CD4-positive, alpha-beta T cell (primary cell): ENCODE results near the gene GORASP1. TPM values are rescaled to one million over a fixed set of nuclear protein-coding genes. Genes with fewer than 3 reads are reported as not detected.

Source experiments
- ATAC-seq: fragments of 200-7000 bp; cut with Tn5 transposase; one replicate; pipeline ENCODE4 v1.10.0; 2022; ENCODE audit warnings: mild to moderate bottlenecking; ENCODE audit not compliant: poor library complexity
- CTCF ChIA-PET: fragments of 350-600 bp; sonication (Branson Sonifier 250); formaldehyde crosslinking; loops from one replicate; lab custom pipeline; 2021; ENCODE audit warnings: antibody characterized with exemption, inconsistent platforms; lab: Charles Lee
- POLR2A ChIA-PET: fragments of 350-600 bp; sonication (Branson Sonifier 250); formaldehyde crosslinking; loops from one replicate; lab custom pipeline; 2021; ENCODE audit warnings: antibody characterized with exemption, inconsistent platforms; lab: Charles Lee
- DNase-seq, 14 experiments: peaks; one replicate each; pipeline ENCODE4 v3.0.0-alpha.2; 2013 to 2020; ENCODE audit warnings: mixed read lengths in 2 of 14
- H3K27ac ChIP-seq, 2 donors: one replicate each; pipeline versions ENCODE4 v1.5.1 to v1.7.0; 2013; ENCODE audit warnings: low read length in 2 of 2, low read depth in 1 of 2, mild to moderate bottlenecking in 1 of 2
- H3K27me3 ChIP-seq, 2 experiments: 1 replicate in 1 of 2; 2 replicates in 1 of 2; pipeline versions ENCODE4 v1.6.1 to v1.7.0; 2013; ENCODE audit warnings: low read length in 2 of 2, control low read depth in 1 of 2, mild to moderate bottlenecking in 1 of 2, moderate library complexity in 1 of 2; ENCODE audit not compliant: insufficient read depth in 2 of 2, control insufficient read depth in 1 of 2
- H3K36me3 ChIP-seq: one replicate; pipeline ENCODE4 v1.6.1; 2013; ENCODE audit warnings: low read length, control low read depth; ENCODE audit not compliant: insufficient read depth
- H3K4me1 ChIP-seq: one replicate; pipeline ENCODE4 v1.6.1; 2013; ENCODE audit warnings: low read length, control low read depth; ENCODE audit not compliant: insufficient read depth
- H3K4me3 ChIP-seq: one replicate; pipeline ENCODE4 v1.5.1; 2013; ENCODE audit warnings: mild to moderate bottlenecking, low read length, moderate library complexity
- H3K9me3 ChIP-seq, 2 experiments: 1 replicate in 1 of 2; 2 replicates in 1 of 2; pipeline versions ENCODE4 v1.6.1 to v1.7.0; 2013; ENCODE audit warnings: low read length in 2 of 2, mild to moderate bottlenecking in 2 of 2, control low read depth in 1 of 2, moderate library complexity in 1 of 2; ENCODE audit not compliant: control insufficient read depth in 1 of 2, insufficient read depth in 1 of 2
- H3K27ac Mint-ChIP-seq: one replicate; pipeline ENCODE4 v1.8.0; 2020; ENCODE audit warnings: mixed read lengths
- H3K27me3 Mint-ChIP-seq: one replicate; pipeline ENCODE4 v1.8.0; 2021; ENCODE audit warnings: mixed read lengths
- H3K36me3 Mint-ChIP-seq: one replicate; pipeline ENCODE4 v1.8.0; 2021; ENCODE audit warnings: low read depth, mixed read lengths
- H3K4me1 Mint-ChIP-seq: one replicate; pipeline ENCODE4 v1.8.0; 2021; ENCODE audit warnings: low read depth, mixed read lengths
- H3K4me3 Mint-ChIP-seq: one replicate; pipeline ENCODE4 v1.8.0; 2020; ENCODE audit warnings: mild to moderate bottlenecking, mixed read lengths
- H3K9me3 Mint-ChIP-seq: one replicate; pipeline ENCODE4 v1.8.0; 2020; ENCODE audit warnings: mixed read lengths
- intact Hi-C, 2 experiments: fragments of 100-400 bp; cut with DNase I in 1 of 2; cut with micrococcal nuclease in 1 of 2; formaldehyde crosslinking; loops; one replicate each; pipeline versions ENCODE4 v1.15.1 to v1.9.0; 2023 to 2025; cut with DNase I, micrococcal nuclease
- total RNA-seq, 174 experiments: library from RNA in 2 of 174; stranded (reverse) in 2 of 174; gene quantifications; one replicate each; pipeline ENCODE4 v1.2.3 and lab custom pipeline; 2021 to 2026
- TF ChIP-seq, protein P1 (sequence below): fragments of 200-600 bp; IDR thresholded peaks from one replicate; pipeline ENCODE4 v1.8.0; 2022; ENCODE audit warnings: antibody characterized with exemption, mild to moderate bottlenecking

GORASP1 gene
- total RNA-seq, 2 experiments from 2014 or later = 29.1 to 31.5 TPM

DNA sequence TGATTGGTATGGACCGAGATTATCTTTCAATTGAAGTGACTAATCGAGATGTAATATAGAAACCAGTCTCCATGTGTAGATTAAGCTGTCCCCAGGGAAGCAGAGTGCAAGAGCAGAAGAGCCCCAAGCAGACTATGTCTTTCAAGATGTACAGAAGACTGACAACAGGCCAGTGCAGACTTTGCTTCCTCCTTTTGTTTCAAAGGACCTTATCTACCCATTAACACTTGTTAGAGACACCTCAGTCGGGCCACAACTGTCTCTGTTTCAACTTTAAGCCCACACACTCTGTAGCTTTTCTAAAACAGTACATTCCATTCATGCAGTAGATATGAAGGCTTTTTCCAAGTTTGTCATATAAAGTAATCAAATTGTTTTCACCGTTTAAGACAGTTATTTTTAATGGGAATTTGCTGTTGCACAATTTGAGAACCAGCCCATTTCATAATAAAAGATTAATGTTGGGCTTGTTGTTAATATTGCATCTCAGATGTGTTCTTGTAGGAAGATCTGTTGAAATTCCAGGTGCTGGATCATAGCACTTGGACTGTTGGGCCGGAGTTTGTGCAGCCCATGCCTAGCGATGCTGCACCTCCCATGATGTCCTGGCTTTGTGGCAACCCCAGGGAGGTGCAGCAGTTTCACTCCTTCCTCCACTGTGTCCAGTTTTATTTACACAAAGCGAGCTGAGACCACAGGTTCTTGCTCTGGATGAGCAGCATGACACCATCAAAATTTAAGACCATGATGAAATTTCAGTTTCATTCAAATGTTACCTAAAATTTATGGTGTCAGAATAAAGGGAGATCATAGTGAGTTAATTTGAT, 12.4 kb downstream of the GORASP1 start:
- Histone ChIP-seq H3K36me3 (peaks cover 92% of the 10 kb centered on the region), H3K4me3 (no peak overlapping the region), H3K4me1 (no peaks in the 10 kb centered on the region), H3K27me3 (no peaks in the 10 kb centered on the region), H3K27ac (no peak overlapping the region), H3K9me3 (no peaks in the 10 kb centered on the region)
- Mint-ChIP-seq H3K9me3 (no peaks in the 10 kb centered on the region), H3K4me3 (no peak overlapping the region), H3K4me1 (no peaks in the 10 kb centered on the region), H3K36me3 (peaks cover 94% of the 10 kb centered on the region), H3K27ac (no peak overlapping the region), H3K27me3 (no peaks in the 10 kb centered on the region)
- ChIA-PET POLR2A (no interaction called here), CTCF (no interaction called here)
- DNase-seq (no peak), ATAC-seq (no peak)
- intact Hi-C loops = no loop called here
- TF ChIP-seq, protein P1, sequence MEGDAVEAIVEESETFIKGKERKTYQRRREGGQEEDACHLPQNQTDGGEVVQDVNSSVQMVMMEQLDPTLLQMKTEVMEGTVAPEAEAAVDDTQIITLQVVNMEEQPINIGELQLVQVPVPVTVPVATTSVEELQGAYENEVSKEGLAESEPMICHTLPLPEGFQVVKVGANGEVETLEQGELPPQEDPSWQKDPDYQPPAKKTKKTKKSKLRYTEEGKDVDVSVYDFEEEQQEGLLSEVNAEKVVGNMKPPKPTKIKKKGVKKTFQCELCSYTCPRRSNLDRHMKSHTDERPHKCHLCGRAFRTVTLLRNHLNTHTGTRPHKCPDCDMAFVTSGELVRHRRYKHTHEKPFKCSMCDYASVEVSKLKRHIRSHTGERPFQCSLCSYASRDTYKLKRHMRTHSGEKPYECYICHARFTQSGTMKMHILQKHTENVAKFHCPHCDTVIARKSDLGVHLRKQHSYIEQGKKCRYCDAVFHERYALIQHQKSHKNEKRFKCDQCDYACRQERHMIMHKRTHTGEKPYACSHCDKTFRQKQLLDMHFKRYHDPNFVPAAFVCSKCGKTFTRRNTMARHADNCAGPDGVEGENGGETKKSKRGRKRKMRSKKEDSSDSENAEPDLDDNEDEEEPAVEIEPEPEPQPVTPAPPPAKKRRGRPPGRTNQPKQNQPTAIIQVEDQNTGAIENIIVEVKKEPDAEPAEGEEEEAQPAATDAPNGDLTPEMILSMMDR = no peak

DNA sequence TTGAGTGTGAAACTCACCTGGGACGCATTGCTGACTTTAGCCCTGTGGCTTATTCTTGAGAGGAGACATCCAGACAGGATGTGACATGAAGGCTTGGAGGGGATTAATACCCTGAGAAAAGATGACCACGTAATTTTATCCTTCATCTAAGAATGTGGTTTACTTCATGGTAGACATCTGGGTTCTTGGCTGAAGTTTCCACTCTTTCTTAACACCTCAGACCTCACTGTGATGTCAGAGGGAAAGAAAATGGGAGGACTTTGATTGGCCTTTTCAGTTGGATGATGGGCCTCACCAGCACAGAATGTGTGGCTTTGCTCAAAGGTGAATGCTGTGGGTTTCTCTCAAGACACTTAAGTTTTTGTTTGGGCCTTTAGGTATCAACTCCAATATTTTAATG, 16.5 kb downstream of the GORASP1 start:
- H3K27ac Mint-ChIP-seq = no peak overlapping the region
- Histone ChIP-seq H3K9me3 (no peaks in the 10 kb centered on the region), H3K4me1 (no peaks in the 10 kb centered on the region), H3K27me3 (no peaks in the 10 kb centered on the region), H3K36me3 (peaks cover 91% of the 10 kb centered on the region), H3K27ac (no peak overlapping the region), H3K4me3 (no peak overlapping the region)
- ChIA-PET CTCF (no interaction called here), POLR2A (no interaction called here)
- no peak overlapping the region for H3K4me3 Mint-ChIP-seq
- H3K27me3 Mint-ChIP-seq = no peaks in the 10 kb centered on the region
- no peak for ATAC-seq
- H3K36me3 Mint-ChIP-seq = peaks cover 100% of the 10 kb centered on the region
- TF ChIP-seq, protein P1 = no peak
- no peaks in the 10 kb centered on the region for H3K9me3 Mint-ChIP-seq
- no peak for DNase-seq
- H3K4me1 Mint-ChIP-seq = no peaks in the 10 kb centered on the region
- intact Hi-C loops = no loop called here

DNA sequence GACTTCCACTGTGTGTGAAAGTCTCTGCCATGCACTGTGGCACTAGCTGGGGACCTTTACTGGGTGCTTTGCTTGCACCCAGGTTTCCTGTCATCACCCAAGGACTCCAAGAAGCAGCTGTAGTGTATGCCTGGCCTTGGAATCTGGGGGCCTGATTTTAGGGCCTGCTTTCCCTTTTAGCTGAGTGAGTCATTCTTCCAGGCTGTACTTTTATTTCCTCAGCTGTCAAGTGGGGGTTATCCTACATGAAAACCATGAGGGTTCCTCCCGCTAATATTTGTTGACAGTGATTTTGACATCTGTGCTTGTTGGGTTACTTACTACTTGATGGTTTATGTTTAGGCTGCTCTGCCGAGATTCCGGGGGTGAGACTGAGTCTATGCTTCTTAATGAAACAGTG, 18.5 kb downstream of the GORASP1 start:
- H3K36me3 Mint-ChIP-seq = peaks cover 96% of the 10 kb centered on the region
- H3K4me1 Mint-ChIP-seq = no peaks in the 10 kb centered on the region
- H3K4me3 Mint-ChIP-seq = no peak overlapping the region
- Histone ChIP-seq H3K4me1 (no peaks in the 10 kb centered on the region), H3K27me3 (no peaks in the 10 kb centered on the region), H3K9me3 (no peaks in the 10 kb centered on the region), H3K36me3 (peaks cover 86% of the 10 kb centered on the region), H3K27ac (no peak overlapping the region), H3K4me3 (no peak overlapping the region)
- ChIA-PET POLR2A (no interaction called here), CTCF (interaction anchor here (0.5 to 2.6 kb wide), 3 partner anchors 9 to 259 kb away, joined by 3 to 11 read pairs (median 3); no protein-coding TSS in a partner anchor)
- H3K9me3 Mint-ChIP-seq = no peaks in the 10 kb centered on the region
- DNase-seq (no peak), ATAC-seq (no peak)
- no peaks in the 10 kb centered on the region for H3K27me3 Mint-ChIP-seq
- no peak overlapping the region for H3K27ac Mint-ChIP-seq
- intact Hi-C loops = no loop called here
- TF ChIP-seq, protein P1 = no peak
